Brain microvascular endothelial cell (primary cell): Measurements from ENCODE around the gene TPPP3.
"Not testable (repeated sequence)": the region's sequence is repeated elsewhere in the genome, so short reads cannot be mapped to it uniquely, and the experiment has no call there.

ENCODE experiments used
- DNase-seq: peaks from one replicate; pipeline ENCODE4 v3.0.0-alpha.2; 2020
- H3K27ac ChIP-seq: fragments of 250-450 bp; sonication (Bioruptor Pico); 2 replicates; pipeline ENCODE4 v1.5.1; 2020; ENCODE audit warnings: mild to moderate bottlenecking, moderate library complexity
- H3K27me3 ChIP-seq: fragments of 250-450 bp; sonication (Bioruptor Pico); replicated peaks from 2 replicates; pipeline ENCODE4 v1.5.1; 2020; ENCODE audit warnings: mild to moderate bottlenecking
- H3K36me3 ChIP-seq: fragments of 250-450 bp; sonication (Bioruptor Pico); replicated peaks from 2 replicates; pipeline ENCODE4 v1.5.1; 2020; ENCODE audit warnings: mild to moderate bottlenecking
- H3K4me3 ChIP-seq: 2 replicates; pipeline ENCODE4 v1.5.1; 2011; ENCODE audit warnings: low read depth, mild to moderate bottlenecking, control low read depth, low read length, moderate library complexity
- CTCF ChIP-seq: IDR thresholded peaks from 2 replicates; pipeline ENCODE4 v1.5.1; 2011; ENCODE audit warnings: low read depth, mild to moderate bottlenecking, moderate library complexity, low read length, control low read depth, inconsistent platforms; ENCODE audit errors: missing control alignments
- in situ Hi-C: cut with HindIII; loops from 2 replicates; pipeline ENCODE4 v1.10.0; 2017; ENCODE audit warnings: low sequenced_read_pairs, low pct_ligation_motif_present

Gene TPPP3

GRCh38 chr16:67356396-67356795, 36.9 kb downstream of the TPPP3 start:
- H3K4me3 ChIP-seq, result no peak overlapping the region
- in situ Hi-C loops, result no loop called here

GRCh38 chr16:67352463-67352862, 40.8 kb downstream of the TPPP3 start:
- DNase-seq, H3K36me3 ChIP-seq, H3K27ac ChIP-seq, H3K4me3 ChIP-seq, H3K27me3 ChIP-seq, in situ Hi-C loops: not testable (repeated sequence)

More at GRCh38 chr16:67356396-67356795, 36.9 kb downstream of the TPPP3 start:
- peaks cover 6% of the 10 kb centered on the region for H3K27me3 ChIP-seq
- TF ChIP-seq CTCF, result no peak
- DNase-seq, result no peak
- H3K36me3 ChIP-seq, result no peaks in the 10 kb centered on the region
- no peak overlapping the region for H3K27ac ChIP-seq

GRCh38 chr16:67350324-67350723, 43.0 kb downstream of the TPPP3 start:
- in situ Hi-C loops, result no loop called here
- no peak for TF ChIP-seq CTCF
- no peaks in the 10 kb centered on the region for H3K36me3 ChIP-seq
- no peak overlapping the region for H3K4me3 ChIP-seq
- no peaks in the 10 kb centered on the region for H3K27me3 ChIP-seq
- DNase-seq, result no peak
- no peak overlapping the region for H3K27ac ChIP-seq

GRCh38 chr16:67349172-67349571, 44.1 kb downstream of the TPPP3 start:
- TF ChIP-seq CTCF, result peak; percentile 42
- no peak overlapping the region for H3K4me3 ChIP-seq
- DNase-seq, result no peak
- no peak overlapping the region for H3K27ac ChIP-seq
- in situ Hi-C loops, result no loop called here
- no peaks in the 10 kb centered on the region for H3K36me3 ChIP-seq
- H3K27me3 ChIP-seq, result no peaks in the 10 kb centered on the region

GRCh38 chr16:67346341-67346740, 47.0 kb downstream of the TPPP3 start:
- no peak overlapping the region for H3K4me3 ChIP-seq

GRCh38 chr16:67345401-67345800, 47.9 kb downstream of the TPPP3 start:
- no peak for TF ChIP-seq CTCF
- in situ Hi-C loops, result no loop called here
- H3K27ac ChIP-seq, result no peak overlapping the region
- H3K36me3 ChIP-seq, result no peaks in the 10 kb centered on the region
- H3K27me3 ChIP-seq, result no peaks in the 10 kb centered on the region
- no peak for DNase-seq
- H3K4me3 ChIP-seq, result no peak overlapping the region

More at GRCh38 chr16:67346341-67346740, 47.0 kb downstream of the TPPP3 start:
- Histone ChIP-seq H3K27ac (no peak overlapping the region), H3K27me3 (no peaks in the 10 kb centered on the region), H3K36me3 (no peaks in the 10 kb centered on the region)
- no peak for TF ChIP-seq CTCF
- in situ Hi-C loops, result no loop called here
- DNase-seq, result no peak
